PFSK-1 (cell line): ENCODE data around the gene FKBP5.

Experiments
- FOXP2 ChIP-seq: optimal IDR thresholded peaks from 2 replicates; pipeline ENCODE3; 2011; ENCODE audit warnings: borderline replicate concordance, control low read depth, inconsistent platforms; ENCODE audit not compliant: insufficient read depth; ENCODE audit errors: extremely low read length, extremely low read depth
- POLR2AphosphoS5 ChIP-seq: IDR thresholded peaks from 2 replicates; pipeline ENCODE4 v1.6.1; 2012; ENCODE audit warnings: low read depth, mild to moderate bottlenecking, control low read depth, low read length, moderate library complexity
- REST ChIP-seq, 2 experiments: IDR thresholded peaks; 2 replicates each; pipeline versions ENCODE4 v1.6.1 to v1.8.0; 2011 to 2012; ENCODE audit warnings: low read depth in 2 of 2, low read length in 2 of 2, control low read depth in 1 of 2, inconsistent platforms in 1 of 2, mild to moderate bottlenecking in 1 of 2, moderate library complexity in 1 of 2; ENCODE audit not compliant: insufficient read depth in 1 of 2
- SIN3A ChIP-seq: IDR thresholded peaks from 2 replicates; pipeline ENCODE4 v1.6.1; 2012; ENCODE audit warnings: mild to moderate bottlenecking, low read length, moderate library complexity, borderline replicate concordance; ENCODE audit not compliant: insufficient read depth
- TAF1 ChIP-seq: IDR thresholded peaks from 2 replicates; pipeline ENCODE4 v1.6.1; 2012; ENCODE audit warnings: low read length, control low read depth, borderline replicate concordance; ENCODE audit not compliant: insufficient read depth

FKBP5 gene

GRCh38 chr6:35647400-35647799 is 41.3 kb downstream of the FKBP5 start:
- TF ChIP-seq REST (IDR thresholded peaks at IDR 0.05; ENCODE audit: insufficient read depth in 1 of 2, low read depth in 2 of 2, low read length in 2 of 2) (no peak), TAF1 (no peak), POLR2AphosphoS5 (no peak), SIN3A (no peak), FOXP2 (no peak)

DNA sequence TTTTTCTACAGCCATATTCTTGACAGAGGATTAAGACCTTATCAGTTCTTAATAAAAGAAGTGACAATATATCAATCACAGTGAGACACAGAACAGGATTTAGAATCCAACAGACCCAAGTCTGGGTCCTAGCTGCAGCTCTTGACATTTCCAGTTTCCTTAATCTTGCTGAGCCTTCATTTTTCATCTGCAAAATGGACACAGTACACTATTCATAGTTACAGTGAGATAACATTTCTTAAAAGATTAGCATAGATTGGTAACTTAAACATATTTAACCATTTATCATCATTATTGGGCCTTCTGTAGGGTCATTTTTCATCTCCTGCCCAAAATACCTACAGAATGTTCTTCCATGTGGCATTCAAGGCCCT is 45.6 kb downstream of the FKBP5 start:
- no peak for TF ChIP-seq SIN3A
- no peak for TF ChIP-seq POLR2AphosphoS5
- TF ChIP-seq FOXP2 = no peak
- TF ChIP-seq REST (IDR thresholded peaks at IDR 0.05; ENCODE audit: insufficient read depth in 1 of 2, low read depth in 2 of 2, low read length in 2 of 2) = no peak
- TF ChIP-seq TAF1 = no peak

DNA sequence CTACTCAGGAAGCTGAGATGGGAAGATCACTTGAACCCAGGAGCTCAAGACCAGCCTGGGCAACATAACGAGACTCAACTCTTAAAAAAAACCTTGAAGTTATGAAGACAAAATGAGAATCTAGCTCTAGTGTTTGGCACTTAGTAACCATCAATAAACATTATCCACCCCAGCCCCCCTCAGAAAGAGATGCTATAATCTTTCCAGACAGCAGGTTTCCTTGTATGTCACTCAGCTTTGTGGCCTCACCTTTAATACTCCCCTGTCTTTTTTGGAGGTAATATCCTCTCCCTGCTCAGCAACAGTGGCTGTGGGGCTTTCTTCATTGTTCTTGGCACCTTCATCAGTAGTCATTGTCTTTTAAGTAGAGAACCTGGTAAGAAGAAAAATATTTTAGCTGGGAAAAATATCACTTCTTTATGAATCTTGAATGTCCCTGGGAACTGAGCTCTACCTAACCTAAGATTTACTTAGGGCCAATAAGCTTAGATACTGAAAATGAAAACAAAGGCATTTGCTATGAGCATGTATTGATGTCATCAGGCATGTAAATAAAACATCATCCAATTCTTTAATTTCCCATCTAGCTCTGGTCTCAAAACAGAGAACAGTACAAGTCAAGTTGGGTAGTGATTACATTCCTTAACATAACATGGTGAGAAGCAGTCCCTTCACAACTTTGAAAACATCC is 46.1 kb downstream of the FKBP5 start:
- no peak for TF ChIP-seq TAF1
- no peak for TF ChIP-seq FOXP2

- TF ChIP-seq POLR2AphosphoS5 (no peak), SIN3A (no peak), FOXP2 (no peak), REST (IDR thresholded peaks at IDR 0.05; ENCODE audit: insufficient read depth in 1 of 2, low read depth in 2 of 2, low read length in 2 of 2) (no peak), TAF1 (no peak)
These were observed 48.6 kb downstream of the FKBP5 start for GRCh38 chr6:35640017-35640664.

DNA sequence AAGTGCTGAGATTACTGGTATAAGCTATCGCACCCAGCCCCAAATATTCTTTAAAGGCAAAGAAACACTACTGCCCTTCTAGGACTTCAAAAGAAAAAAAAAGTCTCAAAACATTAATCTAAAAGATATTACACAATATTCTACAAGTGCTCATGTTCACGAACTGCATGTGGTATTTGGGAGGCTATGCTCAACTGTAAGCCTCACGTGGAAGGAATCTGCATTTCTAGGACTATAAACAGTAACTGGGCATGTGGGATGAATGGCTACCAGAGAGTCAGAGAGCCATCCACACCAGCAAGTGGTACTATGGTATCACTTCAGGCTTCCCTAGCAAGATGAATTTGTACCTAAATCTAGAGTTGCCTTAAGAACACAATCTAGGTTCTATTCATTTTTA is 50.0 kb downstream of the FKBP5 start:
- TF ChIP-seq REST (IDR thresholded peaks at IDR 0.05; ENCODE audit: insufficient read depth in 1 of 2, low read depth in 2 of 2, low read length in 2 of 2) (no peak), POLR2AphosphoS5 (no peak), SIN3A (no peak), TAF1 (no peak), FOXP2 (no peak)
